Measurements from ENCODE around the gene COL9A1. TPM values are rescaled to one million over a fixed set of nuclear protein-coding genes. Genes with fewer than 3 reads are reported as not detected.
"Not testable (repeated sequence)": the region's sequence is repeated elsewhere in the genome, so short reads cannot be mapped to it uniquely, and the experiment has no call there.

COL9A1 gene
- total RNA-seq, result not detected

GRCh38 chr6:70303034-70303525 lies at the start of gene COL9A1:
Gene COL9A1 (minus strand): TSS chr6:70303084. CDS start chr6:70302924, 160 bp downstream.
- Histone ChIP-seq H3K9me3 (ENCODE audit: low read depth, low read length) (no peaks in the 10 kb centered on the region), H3K4me1 (ENCODE audit: insufficient read depth, low read length) (no peaks in the 10 kb centered on the region), H3K27me3 (ENCODE audit: insufficient read depth, low read length) (peaks cover under 1% of the 10 kb centered on the region), H3K4me3 (ENCODE audit: low read length) (no peak within 1 kb of the TSS)

DNA sequence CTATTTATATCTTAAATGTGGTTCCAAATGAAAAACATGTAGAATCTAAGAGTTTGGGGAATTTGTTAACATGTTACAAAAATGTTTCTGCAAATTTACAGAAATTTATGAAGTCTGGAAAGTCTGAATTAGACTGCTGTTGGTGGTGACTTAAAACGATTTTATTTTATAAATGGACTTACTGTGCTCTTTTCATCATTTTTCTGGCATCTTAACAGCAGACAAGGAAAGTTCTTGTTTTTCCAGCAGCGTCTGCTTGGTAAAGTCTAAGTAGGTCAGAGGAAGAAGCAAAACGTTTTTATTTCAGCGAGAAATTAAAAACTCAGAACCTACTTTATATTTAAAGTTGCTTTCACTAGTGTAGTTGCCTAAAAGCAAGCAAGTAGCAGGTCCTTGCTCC lies 48.6 kb upstream of the COL9A1 start:
- no peaks in the 10 kb centered on the region for H3K9me3 ChIP-seq (ENCODE audit: low read depth, low read length)
- no peaks in the 10 kb centered on the region for H3K4me1 ChIP-seq (ENCODE audit: insufficient read depth, low read length)
- H3K27me3 ChIP-seq (ENCODE audit: insufficient read depth, low read length), result no peaks in the 10 kb centered on the region
- no peak overlapping the region for H3K4me3 ChIP-seq (ENCODE audit: low read length)

GRCh38 chr6:70345619-70346018 lies 42.7 kb upstream of the COL9A1 start:
- Histone ChIP-seq H3K27me3 (ENCODE audit: insufficient read depth, low read length) (no peaks in the 10 kb centered on the region), H3K4me1 (ENCODE audit: insufficient read depth, low read length) (no peaks in the 10 kb centered on the region), H3K9me3 (ENCODE audit: low read depth, low read length) (no peaks in the 10 kb centered on the region), H3K4me3 (ENCODE audit: low read length) (no peak overlapping the region)

- Histone ChIP-seq H3K4me1 (ENCODE audit: insufficient read depth, low read length) (no peaks in the 10 kb centered on the region), H3K4me3 (ENCODE audit: low read length) (no peak overlapping the region), H3K9me3 (ENCODE audit: low read depth, low read length) (no peaks in the 10 kb centered on the region), H3K27me3 (ENCODE audit: insufficient read depth, low read length) (no peaks in the 10 kb centered on the region)
Measured at GRCh38 chr6:70343313-70343712, 40.4 kb upstream of the COL9A1 start.

DNA sequence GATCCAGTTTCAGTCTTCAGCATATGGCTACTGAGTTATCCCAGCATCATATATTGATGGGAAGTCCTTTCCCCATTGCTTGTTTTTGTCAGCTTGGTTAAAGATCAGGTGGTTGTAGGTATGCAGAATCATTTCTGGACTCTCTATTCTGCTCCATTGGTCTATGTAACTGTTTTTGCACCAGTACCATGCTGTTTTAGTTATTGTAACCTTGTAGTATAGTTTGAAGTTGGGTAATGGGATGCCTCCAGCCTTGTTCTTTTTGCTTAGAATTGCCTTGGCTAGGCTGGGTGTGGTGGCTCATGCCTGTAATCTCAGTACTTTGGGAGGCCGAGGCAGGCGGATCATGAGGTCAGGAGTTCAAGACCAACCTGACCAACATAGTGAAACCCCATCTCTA lies 36.9 kb upstream of the COL9A1 start:
- H3K4me1 ChIP-seq (ENCODE audit: insufficient read depth, low read length); H3K27me3 ChIP-seq (ENCODE audit: insufficient read depth, low read length); H3K9me3 ChIP-seq (ENCODE audit: low read depth, low read length); H3K4me3 ChIP-seq (ENCODE audit: low read length): not testable (repeated sequence)

DNA sequence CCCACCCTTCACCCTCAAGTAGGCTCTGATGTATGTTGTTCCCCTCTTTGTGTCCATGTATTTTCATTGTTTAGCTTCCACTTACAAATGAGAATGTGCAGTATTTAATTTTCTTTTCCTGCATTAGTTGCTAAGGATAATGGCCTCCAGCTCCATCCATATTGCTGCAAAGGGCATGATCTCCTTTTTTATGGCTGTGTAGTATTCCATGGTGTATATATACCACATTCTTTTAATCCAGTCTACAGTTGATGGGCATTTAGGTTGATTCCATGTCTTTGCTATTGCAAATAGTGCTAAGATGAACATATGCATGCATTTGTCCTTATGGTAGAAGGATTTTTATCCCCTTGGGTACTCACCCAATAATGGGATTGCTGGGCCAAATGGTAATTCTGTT lies 35.9 kb upstream of the COL9A1 start:
- no peaks in the 10 kb centered on the region for H3K9me3 ChIP-seq (ENCODE audit: low read depth, low read length)
- H3K4me3 ChIP-seq (ENCODE audit: low read length), result no peak overlapping the region
- no peaks in the 10 kb centered on the region for H3K27me3 ChIP-seq (ENCODE audit: insufficient read depth, low read length)
- no peaks in the 10 kb centered on the region for H3K4me1 ChIP-seq (ENCODE audit: insufficient read depth, low read length)

GRCh38 chr6:70337743-70338105 lies 34.8 kb upstream of the COL9A1 start:
- no peaks in the 10 kb centered on the region for H3K9me3 ChIP-seq (ENCODE audit: low read depth, low read length)
- H3K4me1 ChIP-seq (ENCODE audit: insufficient read depth, low read length), result no peaks in the 10 kb centered on the region
- H3K27me3 ChIP-seq (ENCODE audit: insufficient read depth, low read length), result no peaks in the 10 kb centered on the region
- no peak overlapping the region for H3K4me3 ChIP-seq (ENCODE audit: low read length)

DNA sequence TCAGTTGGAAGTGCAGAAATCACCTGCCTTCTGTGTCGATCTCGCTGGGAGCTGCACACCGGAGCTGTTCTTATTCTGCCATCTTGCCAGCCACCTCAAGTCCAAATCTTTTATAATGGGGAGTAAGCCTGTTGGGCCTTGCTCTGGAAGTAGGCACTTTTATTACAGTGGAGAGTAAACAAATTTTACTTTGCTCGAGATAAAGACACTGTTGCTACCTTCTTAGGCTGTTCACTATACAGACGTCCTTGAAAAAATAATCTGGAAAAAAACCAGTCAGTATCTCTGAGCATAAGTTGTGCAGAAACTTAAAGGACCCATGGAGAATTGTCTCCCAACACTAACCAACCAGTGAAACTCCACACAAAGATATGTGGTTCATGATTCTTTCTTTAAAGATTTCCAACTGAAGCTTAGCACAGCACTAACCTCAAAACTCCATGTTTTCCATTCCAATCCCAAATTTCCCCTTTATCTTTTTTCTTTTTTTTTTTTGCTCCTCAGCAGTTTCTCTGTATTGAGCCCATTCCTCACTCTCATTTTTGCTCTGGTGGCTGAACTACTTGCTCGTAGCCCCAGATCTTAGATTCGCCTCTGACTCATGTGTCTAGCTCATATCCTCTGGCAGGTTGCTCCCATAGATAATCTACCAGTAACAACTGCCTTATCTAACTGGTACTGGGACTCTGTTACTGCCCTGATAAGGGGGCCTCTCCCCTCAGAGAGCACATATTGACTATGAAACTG lies 34.3 kb upstream of the COL9A1 start:
- Histone ChIP-seq H3K9me3 (ENCODE audit: low read depth, low read length) (no peaks in the 10 kb centered on the region), H3K4me3 (ENCODE audit: low read length) (no peak overlapping the region), H3K27me3 (ENCODE audit: insufficient read depth, low read length) (no peaks in the 10 kb centered on the region), H3K4me1 (ENCODE audit: insufficient read depth, low read length) (no peaks in the 10 kb centered on the region)

DNA sequence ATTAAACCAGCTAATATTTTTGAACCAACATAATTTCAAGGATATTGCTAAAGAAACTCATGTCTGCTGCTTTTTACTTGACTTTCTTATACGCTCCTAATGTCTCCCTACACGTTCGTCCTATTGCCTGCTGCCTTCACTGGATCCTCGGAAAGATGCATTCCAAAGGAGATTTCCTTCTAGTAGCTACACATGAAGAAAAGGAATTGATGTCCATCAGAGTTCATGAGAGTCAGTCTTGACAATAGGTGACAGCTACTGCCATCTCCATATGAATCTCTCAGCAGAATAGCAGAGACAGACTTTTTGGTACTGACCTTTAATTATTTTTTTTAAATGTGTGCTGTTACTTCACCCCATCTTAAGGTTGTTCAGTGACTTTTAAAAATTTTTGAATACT lies 24.2 kb upstream of the COL9A1 start:
- no peaks in the 10 kb centered on the region for H3K9me3 ChIP-seq (ENCODE audit: low read depth, low read length)
- no peak overlapping the region for H3K4me3 ChIP-seq (ENCODE audit: low read length)
- peaks cover 2% of the 10 kb centered on the region for H3K27me3 ChIP-seq (ENCODE audit: insufficient read depth, low read length)
- H3K4me1 ChIP-seq (ENCODE audit: insufficient read depth, low read length), result no peaks in the 10 kb centered on the region

DNA sequence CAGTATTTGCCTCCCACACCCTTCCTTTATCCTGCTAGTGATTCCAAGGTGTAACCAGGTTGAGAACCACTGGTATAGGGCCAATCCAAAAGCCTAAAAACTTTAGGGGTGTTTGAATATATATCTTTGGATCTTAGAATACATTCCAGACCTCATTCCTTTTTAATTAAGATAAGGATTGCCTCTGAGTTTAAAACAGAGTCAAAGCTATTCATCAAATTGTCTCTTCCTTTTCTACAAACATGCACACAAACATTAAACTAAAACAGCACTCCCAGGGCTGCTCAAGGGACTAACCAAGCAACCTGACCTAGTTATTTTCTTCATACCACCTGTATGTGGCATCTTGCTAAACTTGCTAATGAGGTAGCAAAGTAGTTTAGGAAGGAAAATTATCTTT lies 22.1 kb upstream of the COL9A1 start:
- Histone ChIP-seq H3K4me3 (ENCODE audit: low read length) (no peak overlapping the region), H3K9me3 (ENCODE audit: low read depth, low read length) (no peaks in the 10 kb centered on the region), H3K27me3 (ENCODE audit: insufficient read depth, low read length) (peaks cover 2% of the 10 kb centered on the region), H3K4me1 (ENCODE audit: insufficient read depth, low read length) (no peaks in the 10 kb centered on the region)

DNA sequence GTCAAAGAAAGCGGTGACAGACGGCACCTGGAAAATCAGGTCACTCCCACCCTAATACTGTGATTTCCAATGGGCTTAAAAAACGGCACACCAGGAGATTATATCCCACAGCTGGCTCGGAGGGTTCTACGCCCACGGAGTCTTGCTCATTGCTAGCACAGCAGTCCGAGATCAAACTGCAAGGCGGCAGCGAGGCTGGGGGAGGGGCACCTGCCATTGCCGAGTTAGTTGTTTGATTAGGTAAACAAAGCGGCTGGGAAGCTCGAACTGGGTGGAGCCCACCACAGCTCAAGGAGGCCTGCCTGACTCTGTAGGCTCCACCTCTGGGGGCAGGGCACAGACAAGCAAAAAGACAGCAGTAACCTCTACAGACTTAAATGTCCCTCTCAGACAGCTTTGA lies 14.9 kb upstream of the COL9A1 start:
- not testable (repeated sequence) for H3K4me3 ChIP-seq (ENCODE audit: low read length); H3K4me1 ChIP-seq (ENCODE audit: insufficient read depth, low read length); H3K27me3 ChIP-seq (ENCODE audit: insufficient read depth, low read length); H3K9me3 ChIP-seq (ENCODE audit: low read depth, low read length)

- H3K27me3 ChIP-seq (ENCODE audit: insufficient read depth, low read length), result peaks cover 8% of the 10 kb centered on the region
- no peaks in the 10 kb centered on the region for H3K9me3 ChIP-seq (ENCODE audit: low read depth, low read length)
- no peaks in the 10 kb centered on the region for H3K4me1 ChIP-seq (ENCODE audit: insufficient read depth, low read length)
- H3K4me3 ChIP-seq (ENCODE audit: low read length), result no peak overlapping the region
Measured at GRCh38 chr6:70315079-70315751, 12.3 kb upstream of the COL9A1 start.

GRCh38 chr6:70314296-70314695 lies 11.4 kb upstream of the COL9A1 start:
- H3K4me1 ChIP-seq (ENCODE audit: insufficient read depth, low read length), result no peaks in the 10 kb centered on the region
- H3K27me3 ChIP-seq (ENCODE audit: insufficient read depth, low read length), result peaks cover 9% of the 10 kb centered on the region
- no peaks in the 10 kb centered on the region for H3K9me3 ChIP-seq (ENCODE audit: low read depth, low read length)
- no peak overlapping the region for H3K4me3 ChIP-seq (ENCODE audit: low read length)

DNA sequence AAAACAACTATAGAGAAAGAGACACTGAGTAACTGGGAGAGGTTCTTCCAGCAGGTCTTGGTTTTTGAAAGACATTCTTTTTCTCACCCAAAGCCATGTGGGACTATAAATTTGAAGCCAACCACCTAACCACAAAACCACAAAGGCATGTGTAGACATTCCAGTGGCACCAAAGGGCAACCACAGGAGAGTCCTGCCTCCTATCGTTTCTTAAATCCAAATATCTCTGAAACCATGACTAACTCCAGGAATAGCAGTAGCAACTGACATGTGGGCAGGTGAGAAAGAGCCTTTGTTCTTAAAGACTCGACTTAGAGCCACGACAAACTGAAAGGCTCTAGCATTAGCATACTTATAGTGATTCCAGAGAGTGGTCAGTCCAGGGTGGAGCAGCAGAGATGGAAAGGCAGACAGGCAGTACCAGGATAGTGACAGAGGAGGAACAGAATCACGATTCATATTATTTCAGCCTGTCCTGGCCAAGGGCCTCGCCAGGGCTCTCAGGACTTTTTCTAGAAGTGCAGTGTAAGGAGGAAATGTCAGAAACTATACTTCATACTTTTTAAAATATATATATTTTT lies 9.4 kb upstream of the COL9A1 start:
- Histone ChIP-seq H3K9me3 (ENCODE audit: low read depth, low read length) (no peaks in the 10 kb centered on the region), H3K4me3 (ENCODE audit: low read length) (no peak overlapping the region), H3K4me1 (ENCODE audit: insufficient read depth, low read length) (no peaks in the 10 kb centered on the region), H3K27me3 (ENCODE audit: insufficient read depth, low read length) (peaks cover 14% of the 10 kb centered on the region)

- H3K4me1 ChIP-seq (ENCODE audit: insufficient read depth, low read length), result no peaks in the 10 kb centered on the region
- H3K27me3 ChIP-seq (ENCODE audit: insufficient read depth, low read length), result peaks cover 12% of the 10 kb centered on the region
- no peaks in the 10 kb centered on the region for H3K9me3 ChIP-seq (ENCODE audit: low read depth, low read length)
- H3K4me3 ChIP-seq (ENCODE audit: low read length), result no peak overlapping the region
Measured at GRCh38 chr6:70310063-70310694, 7.3 kb upstream of the COL9A1 start.
